Left ventricle myocardium inferior (tissue), 1 donor: ENCODE data around the gene RFC5. TPM values are rescaled to one million over a fixed set of nuclear protein-coding genes. Genes with fewer than 3 reads are reported as not detected.

Experiments used
- DNase-seq: peaks from one replicate; pipeline ENCODE4 v3.0.0-alpha.2; 2020
- H3K27ac ChIP-seq: fragments of 200-600 bp; replicated peaks from 2 replicates; pipeline ENCODE4 v1.8.0; 2021
- H3K27me3 ChIP-seq: fragments of 200-600 bp; 2 replicates; pipeline ENCODE4 v1.8.0; 2021; ENCODE audit warnings: low read depth
- H3K36me3 ChIP-seq: fragments of 200-600 bp; 2 replicates; pipeline ENCODE4 v1.8.0; 2021
- H3K4me1 ChIP-seq: fragments of 200-600 bp; 2 replicates; pipeline ENCODE4 v1.8.0; 2021
- H3K4me3 ChIP-seq: fragments of 200-600 bp; 2 replicates; pipeline ENCODE4 v1.8.0; 2021; ENCODE audit warnings: mild to moderate bottlenecking, moderate library complexity
- H3K9me3 ChIP-seq: fragments of 200-600 bp; replicated peaks from 2 replicates; pipeline ENCODE4 v1.8.0; 2021
- intact Hi-C: fragments of 100-400 bp; cut with micrococcal nuclease; formaldehyde crosslinking; loops from one replicate; pipeline ENCODE4 v1.11.0; 2022
- long read RNA-seq: library from polyadenylated mRNA; unstranded; transcript quantifications from one replicate; pipeline ENCODE4 v2.0.0, GENCODE V29; 2021
- total RNA-seq: library from RNA; stranded (reverse); fragmentation: NEBNext Ultra II Directional; extraction: Animal tissue kit (Norgen Biotek cat#: 25700); gene quantifications from one replicate; pipeline ENCODE4 v1.2.1, GENCODE V29; 2021
- TF ChIP-seq, protein P1 (sequence below): fragments of 200-600 bp; IDR thresholded peaks from 2 replicates; pipeline ENCODE4 v1.8.0; 2021; ENCODE audit warnings: antibody characterized with exemption, mild to moderate bottlenecking, borderline replicate concordance
- donor health status: DM: no; HTN: yes; CAD: no; lungs with severe emphysema.

The RFC5 gene
- total RNA-seq = 4.4 TPM
- long read RNA-seq, partial matches to known transcripts = 1 of 7 reads
- long read RNA-seq, other reads (novel, unspliced or antisense) = 3 of 7 reads

DNA sequence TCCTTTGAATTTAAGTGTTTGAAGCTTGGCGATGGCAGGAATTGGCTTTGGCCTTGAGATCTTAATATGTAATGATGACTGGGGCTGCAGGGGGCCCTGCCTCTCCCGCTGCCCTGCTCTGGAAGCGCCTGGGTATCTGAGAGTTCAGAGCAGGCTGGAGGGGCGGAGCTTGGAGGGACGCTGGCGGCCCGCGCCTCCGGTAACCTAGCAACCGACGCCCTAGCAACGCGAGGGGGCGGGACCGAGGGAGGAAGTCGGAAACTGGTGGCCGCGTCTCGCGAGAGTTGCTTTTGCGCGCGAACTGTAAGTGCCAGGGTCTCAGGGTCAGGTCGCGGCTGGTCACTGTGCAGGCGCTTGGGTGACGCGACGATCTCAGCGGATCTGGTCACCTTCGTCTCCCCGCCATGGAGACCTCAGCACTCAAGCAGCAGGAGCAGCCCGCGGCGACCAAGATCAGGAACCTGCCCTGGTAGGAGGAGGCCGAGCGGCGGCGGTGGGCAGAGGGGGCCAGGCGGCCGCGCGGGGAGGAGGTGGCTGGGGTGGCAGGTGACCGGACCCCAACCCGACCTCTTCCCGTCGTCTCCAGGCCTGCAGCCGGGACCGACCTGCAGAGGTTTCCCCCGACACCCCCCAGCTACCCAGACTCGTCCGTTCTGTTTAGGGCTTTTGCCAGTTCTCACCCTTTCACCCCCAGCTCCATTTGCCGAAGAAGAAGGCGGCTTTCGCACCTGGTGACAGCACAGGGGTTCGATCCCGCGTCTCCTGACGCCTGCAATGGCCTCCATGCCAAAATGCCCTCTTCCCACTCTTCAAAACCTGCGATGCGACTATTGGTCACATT is at the start of gene RFC5:
RFC5 (plus strand) TSS at position 280 of the 841 bp plus-strand sequence; CDS start at position 405, 125 bp downstream.
- peaks cover 20% of the 10 kb centered on the region for H3K4me1 ChIP-seq
- H3K4me3 ChIP-seq = peak within 1 kb of the TSS; percentile 82
- peaks cover 14% of the 10 kb centered on the region for H3K36me3 ChIP-seq
- DNase-seq = peak; percentile 99
- intact Hi-C loops = no loop called here
- no peaks in the 10 kb centered on the region for H3K27me3 ChIP-seq
- H3K27ac ChIP-seq = peak within 1 kb of the TSS; percentile 42
- TF ChIP-seq, protein P1, sequence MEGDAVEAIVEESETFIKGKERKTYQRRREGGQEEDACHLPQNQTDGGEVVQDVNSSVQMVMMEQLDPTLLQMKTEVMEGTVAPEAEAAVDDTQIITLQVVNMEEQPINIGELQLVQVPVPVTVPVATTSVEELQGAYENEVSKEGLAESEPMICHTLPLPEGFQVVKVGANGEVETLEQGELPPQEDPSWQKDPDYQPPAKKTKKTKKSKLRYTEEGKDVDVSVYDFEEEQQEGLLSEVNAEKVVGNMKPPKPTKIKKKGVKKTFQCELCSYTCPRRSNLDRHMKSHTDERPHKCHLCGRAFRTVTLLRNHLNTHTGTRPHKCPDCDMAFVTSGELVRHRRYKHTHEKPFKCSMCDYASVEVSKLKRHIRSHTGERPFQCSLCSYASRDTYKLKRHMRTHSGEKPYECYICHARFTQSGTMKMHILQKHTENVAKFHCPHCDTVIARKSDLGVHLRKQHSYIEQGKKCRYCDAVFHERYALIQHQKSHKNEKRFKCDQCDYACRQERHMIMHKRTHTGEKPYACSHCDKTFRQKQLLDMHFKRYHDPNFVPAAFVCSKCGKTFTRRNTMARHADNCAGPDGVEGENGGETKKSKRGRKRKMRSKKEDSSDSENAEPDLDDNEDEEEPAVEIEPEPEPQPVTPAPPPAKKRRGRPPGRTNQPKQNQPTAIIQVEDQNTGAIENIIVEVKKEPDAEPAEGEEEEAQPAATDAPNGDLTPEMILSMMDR = no peak
- H3K9me3 ChIP-seq = no peaks in the 10 kb centered on the region

DNA sequence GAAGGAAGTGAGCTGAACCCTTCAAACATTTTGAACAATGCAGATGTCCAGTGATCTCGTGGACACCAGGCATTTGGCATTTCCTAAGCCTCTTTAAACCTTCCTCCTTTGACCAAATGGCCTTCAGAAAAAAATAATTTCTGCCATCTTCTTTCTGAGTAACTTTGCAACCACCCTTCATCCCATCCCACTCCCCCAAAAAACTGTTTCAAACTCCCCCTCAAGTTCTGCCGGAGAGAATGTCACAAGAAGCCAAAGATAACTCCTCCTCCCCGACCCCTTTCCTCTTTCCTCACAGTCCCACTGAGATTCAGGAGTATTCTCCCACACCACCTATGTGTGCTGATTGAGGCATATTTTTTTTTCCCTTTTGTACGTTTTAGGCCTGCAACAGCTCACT is 49.5 kb upstream of the RFC5 start:
- H3K27me3 ChIP-seq = peaks cover 83% of the 10 kb centered on the region
- no peak overlapping the region for H3K4me3 ChIP-seq
- DNase-seq = no peak
- peaks cover 7% of the 10 kb centered on the region for H3K4me1 ChIP-seq
- TF ChIP-seq, protein P1 = no peak
- intact Hi-C loops = no loop called here
- H3K27ac ChIP-seq = no peak overlapping the region
- no peaks in the 10 kb centered on the region for H3K36me3 ChIP-seq
- H3K9me3 ChIP-seq = peaks cover 20% of the 10 kb centered on the region

- peaks cover 24% of the 10 kb centered on the region for H3K9me3 ChIP-seq
- peaks cover 82% of the 10 kb centered on the region for H3K27me3 ChIP-seq
- no peak overlapping the region for H3K27ac ChIP-seq
- intact Hi-C loops = no loop called here
- DNase-seq = no peak
- no peak overlapping the region for H3K4me3 ChIP-seq
- H3K36me3 ChIP-seq = no peaks in the 10 kb centered on the region
- TF ChIP-seq, protein P1 = no peak
- H3K4me1 ChIP-seq = peaks cover 7% of the 10 kb centered on the region
Observed at GRCh38 chr12:117967512-117967911, 49.0 kb upstream of the RFC5 start.

- Histone ChIP-seq H3K9me3 (peaks cover 25% of the 10 kb centered on the region), H3K4me1 (peaks cover 7% of the 10 kb centered on the region), H3K27ac (no peak overlapping the region), H3K36me3 (no peaks in the 10 kb centered on the region), H3K4me3 (peak overlapping the region; percentile 62), H3K27me3 (peaks cover 84% of the 10 kb centered on the region)
- intact Hi-C loops = no loop called here
- TF ChIP-seq, protein P1 = no peak
- no peak for DNase-seq
Observed at GRCh38 chr12:117968151-117968789, 48.2 kb upstream of the RFC5 start.

GRCh38 chr12:117968826-117969659 is 47.5 kb upstream of the RFC5 start, which contains the start of gene KSR2:
Gene KSR2 (minus strand): TSS chr12:117968990. CDS start chr12:117968255, 735 bp downstream.
- peak within 1 kb of the TSS; percentile 62 for H3K4me3 ChIP-seq
- intact Hi-C loops = no loop called here
- peaks cover 25% of the 10 kb centered on the region for H3K9me3 ChIP-seq
- no peak within 1 kb of the TSS for H3K27ac ChIP-seq
- H3K4me1 ChIP-seq = peaks cover 7% of the 10 kb centered on the region
- TF ChIP-seq, protein P1 = no peak
- H3K36me3 ChIP-seq = no peaks in the 10 kb centered on the region
- no peak for DNase-seq
- H3K27me3 ChIP-seq = peaks cover 84% of the 10 kb centered on the region
